Activated CD8-positive, alpha-beta memory T cell treated with anti-CD3 and anti-CD28 coated beads, Interleukin-2, amount 10 ng/mL, durations not matched to agents 7 days and 5 days (primary cell): ENCODE data around the gene ODAD2. TPM values are rescaled to one million over a fixed set of nuclear protein-coding genes. Genes with fewer than 3 reads are reported as not detected.
A peak's percentile ranks its signal among the peaks of the same experiment; 100 is the strongest.

Experiments used
- ATAC-seq: fragments of 150-1000 bp; cut with Tn5 transposase; one replicate; pipeline ENCODE4 v1.10.0; 2021; ENCODE audit warnings: moderate library complexity
- CTCF ChIA-PET: fragments of 350-600 bp; sonication (Branson Sonifier 250); formaldehyde crosslinking; loops from one replicate; lab custom pipeline; 2021; ENCODE audit warnings: antibody characterized with exemption; lab: Charles Lee
- DNase-seq: peaks from one replicate; pipeline ENCODE4 v3.0.0-alpha.2; 2020
- H3K27ac Mint-ChIP-seq: one replicate; pipeline ENCODE4 v1.8.0; 2021; ENCODE audit warnings: mild to moderate bottlenecking, mixed read lengths
- H3K27me3 Mint-ChIP-seq: one replicate; pipeline ENCODE4 v1.8.0; 2021; ENCODE audit warnings: mixed read lengths
- H3K36me3 Mint-ChIP-seq: one replicate; pipeline ENCODE4 v1.8.0; 2021; ENCODE audit warnings: mild to moderate bottlenecking, mixed read lengths
- H3K4me1 Mint-ChIP-seq: one replicate; pipeline ENCODE4 v1.8.0; 2021; ENCODE audit warnings: mixed read lengths
- H3K4me3 Mint-ChIP-seq: one replicate; pipeline ENCODE4 v1.8.0; 2021; ENCODE audit warnings: mild to moderate bottlenecking, moderate library complexity, mixed read lengths
- H3K9me3 Mint-ChIP-seq: one replicate; pipeline ENCODE4 v1.8.0; 2022; ENCODE audit warnings: low read depth, mixed read lengths
- total RNA-seq, 2 experiments: library from RNA; stranded (reverse); gene quantifications; one replicate each; pipeline ENCODE4 v1.2.3, GENCODE V29; 2021

The ODAD2 gene
- not detected for total RNA-seq

GRCh38 chr10:27998954-27999275, at the start of gene ODAD2:
Gene ODAD2 (minus strand): TSS chr10:27999079. CDS start chr10:27995142, 3,937 bp downstream.
- no peak for DNase-seq
- H3K27me3 Mint-ChIP-seq, result peaks cover 53% of the 10 kb centered on the region
- H3K4me3 Mint-ChIP-seq, result peak within 1 kb of the TSS; percentile 67

DNA sequence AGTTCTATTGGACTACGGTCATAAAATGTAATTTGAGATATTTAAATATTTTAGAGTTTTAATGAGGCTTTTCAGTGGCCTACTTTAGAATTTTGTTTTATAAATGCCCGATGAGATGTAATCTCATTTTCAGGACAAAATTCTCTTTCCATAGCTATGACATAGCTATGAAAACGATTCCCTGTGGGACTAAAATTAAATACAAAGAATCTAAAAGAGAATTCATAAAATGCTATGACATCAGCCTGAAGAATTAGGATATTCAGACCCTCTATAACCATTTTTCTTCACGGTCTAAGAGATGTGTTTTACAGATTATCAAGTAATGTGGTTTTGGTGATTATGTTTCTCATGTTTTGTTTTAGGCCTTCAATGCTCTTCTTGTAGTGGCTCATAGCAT, 48.2 kb upstream of the ODAD2 start:
- H3K27ac Mint-ChIP-seq, result no peak overlapping the region
- no peaks in the 10 kb centered on the region for H3K27me3 Mint-ChIP-seq
- H3K4me1 Mint-ChIP-seq, result no peaks in the 10 kb centered on the region
- H3K4me3 Mint-ChIP-seq, result no peak overlapping the region
- no peak for DNase-seq
- no peak for ATAC-seq
- H3K36me3 Mint-ChIP-seq, result peaks cover 1% of the 10 kb centered on the region
- no peaks in the 10 kb centered on the region for H3K9me3 Mint-ChIP-seq
- CTCF ChIA-PET, result no interaction called here

More at GRCh38 chr10:27998954-27999275, at the start of gene ODAD2:
- H3K27ac Mint-ChIP-seq, result no peak within 1 kb of the TSS
- no peak for ATAC-seq
- H3K36me3 Mint-ChIP-seq, result no peaks in the 10 kb centered on the region
- CTCF ChIA-PET, result no interaction called here
- H3K9me3 Mint-ChIP-seq, result no peaks in the 10 kb centered on the region
- peaks cover 14% of the 10 kb centered on the region for H3K4me1 Mint-ChIP-seq

DNA sequence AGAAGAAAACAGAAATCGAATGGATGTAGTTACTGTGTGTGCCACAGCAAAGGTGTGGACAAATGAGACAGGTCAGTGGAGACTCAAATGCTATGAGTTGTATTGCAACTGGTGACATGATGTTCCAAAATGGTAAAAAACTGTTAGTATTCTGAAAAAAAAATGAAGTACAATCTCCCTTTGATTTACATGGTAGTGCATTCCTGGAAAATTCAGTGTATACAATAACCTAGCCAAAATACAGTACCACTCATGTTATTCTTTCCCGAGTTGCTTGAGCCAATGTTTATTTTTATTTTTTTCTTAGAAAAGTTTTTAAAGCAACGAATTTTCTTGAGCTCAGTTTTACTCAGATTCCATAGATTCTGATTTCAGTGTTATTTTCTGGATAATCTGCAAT, 47.7 kb upstream of the ODAD2 start:
- CTCF ChIA-PET, result no interaction called here
- Mint-ChIP-seq H3K27ac (no peak overlapping the region), H3K4me3 (no peak overlapping the region), H3K36me3 (peaks cover 1% of the 10 kb centered on the region), H3K9me3 (no peaks in the 10 kb centered on the region), H3K4me1 (no peaks in the 10 kb centered on the region), H3K27me3 (no peaks in the 10 kb centered on the region)
- ATAC-seq (no peak), DNase-seq (no peak)

- Mint-ChIP-seq H3K27me3 (no peaks in the 10 kb centered on the region), H3K4me3 (no peak overlapping the region), H3K27ac (no peak overlapping the region), H3K4me1 (no peaks in the 10 kb centered on the region), H3K36me3 (no peaks in the 10 kb centered on the region), H3K9me3 (no peaks in the 10 kb centered on the region)
- DNase-seq (no peak), ATAC-seq (no peak)
- CTCF ChIA-PET, result no interaction called here
Observed at GRCh38 chr10:28043941-28044340, 45.1 kb upstream of the ODAD2 start.

DNA sequence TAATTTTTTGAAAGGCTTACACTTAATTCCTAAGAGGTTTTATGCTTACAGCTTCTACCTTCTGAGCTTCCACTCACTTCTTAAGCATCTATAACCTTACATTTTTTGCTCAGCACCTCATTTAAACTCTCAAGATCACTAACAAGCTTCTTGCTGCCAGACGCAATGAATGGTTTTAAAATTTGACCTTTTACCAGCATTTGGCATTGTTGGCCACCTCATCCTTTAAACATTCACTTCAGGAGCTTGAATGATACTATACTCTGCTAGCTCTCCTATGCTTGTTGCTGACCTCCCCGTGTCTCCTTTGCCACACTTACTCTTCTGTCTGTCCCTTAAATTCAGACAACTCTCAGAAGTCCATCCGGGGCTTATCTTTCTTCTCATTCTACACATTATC, 37.7 kb upstream of the ODAD2 start:
- Mint-ChIP-seq H3K4me1 (no peaks in the 10 kb centered on the region), H3K9me3 (no peaks in the 10 kb centered on the region), H3K36me3 (no peaks in the 10 kb centered on the region), H3K27me3 (peaks cover 7% of the 10 kb centered on the region), H3K27ac (no peak overlapping the region), H3K4me3 (no peak overlapping the region)
- CTCF ChIA-PET, result no interaction called here
- no peak for DNase-seq
- ATAC-seq, result no peak

DNA sequence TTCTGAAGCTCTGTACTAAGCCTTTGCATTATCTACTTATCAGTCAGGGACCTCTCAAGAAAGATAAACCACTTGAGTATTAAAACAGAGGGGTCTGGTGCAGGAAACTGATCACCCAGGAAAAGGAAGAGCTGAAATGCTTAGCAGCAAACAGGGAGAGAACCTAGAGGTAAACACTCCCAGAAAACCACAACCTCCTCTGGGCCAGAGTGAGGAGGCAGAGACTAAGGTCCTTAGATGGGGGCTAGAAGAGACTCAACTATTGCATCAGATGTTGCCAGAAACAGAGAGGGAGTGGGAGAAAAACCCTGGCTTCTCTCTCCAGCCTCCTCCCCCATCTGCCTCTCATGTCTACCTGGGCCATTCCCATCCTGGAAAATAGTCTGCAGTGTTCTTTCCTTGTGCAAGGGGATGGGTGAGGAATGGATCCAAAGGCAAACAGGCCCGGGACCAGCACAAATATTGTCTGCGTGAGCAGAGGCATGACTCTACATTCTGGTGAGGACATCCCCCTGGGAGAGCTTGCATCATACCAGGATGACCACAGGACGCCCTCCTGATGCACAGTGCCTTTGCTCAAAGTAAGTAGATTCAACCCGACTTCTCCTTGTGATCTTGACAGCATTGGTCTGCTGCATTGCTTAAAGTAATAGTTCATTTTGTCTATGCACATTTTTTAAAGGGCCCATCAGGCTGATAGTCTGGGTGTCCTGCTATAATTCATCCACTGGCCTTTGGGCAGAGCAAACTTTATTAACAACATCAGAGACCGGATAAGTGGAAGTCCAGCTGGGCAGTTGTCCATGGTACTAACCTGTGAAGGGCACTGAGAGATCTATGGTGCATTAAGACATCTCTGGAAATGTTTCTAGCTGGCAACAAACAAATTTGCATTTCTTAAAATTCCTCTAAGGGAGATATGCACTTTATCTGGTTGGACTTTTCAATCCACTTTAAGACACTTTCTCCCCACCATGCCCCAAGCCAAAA, 22.4 kb upstream of the ODAD2 start:
- H3K9me3 Mint-ChIP-seq, result no peaks in the 10 kb centered on the region
- no peaks in the 10 kb centered on the region for H3K36me3 Mint-ChIP-seq
- no peak for DNase-seq
- no peak overlapping the region for H3K4me3 Mint-ChIP-seq
- no peak for ATAC-seq
- H3K4me1 Mint-ChIP-seq, result no peaks in the 10 kb centered on the region
- CTCF ChIA-PET, result no interaction called here
- no peak overlapping the region for H3K27ac Mint-ChIP-seq
- peaks cover 7% of the 10 kb centered on the region for H3K27me3 Mint-ChIP-seq

GRCh38 chr10:28020080-28020860, 21.4 kb upstream of the ODAD2 start:
- DNase-seq (no peak), ATAC-seq (no peak)
- no peaks in the 10 kb centered on the region for H3K4me1 Mint-ChIP-seq
- H3K36me3 Mint-ChIP-seq, result no peaks in the 10 kb centered on the region
- no peaks in the 10 kb centered on the region for H3K9me3 Mint-ChIP-seq
- H3K27ac Mint-ChIP-seq, result no peak overlapping the region
- peaks cover 4% of the 10 kb centered on the region for H3K27me3 Mint-ChIP-seq
- H3K4me3 Mint-ChIP-seq, result no peak overlapping the region
- CTCF ChIA-PET, result no interaction called here

DNA sequence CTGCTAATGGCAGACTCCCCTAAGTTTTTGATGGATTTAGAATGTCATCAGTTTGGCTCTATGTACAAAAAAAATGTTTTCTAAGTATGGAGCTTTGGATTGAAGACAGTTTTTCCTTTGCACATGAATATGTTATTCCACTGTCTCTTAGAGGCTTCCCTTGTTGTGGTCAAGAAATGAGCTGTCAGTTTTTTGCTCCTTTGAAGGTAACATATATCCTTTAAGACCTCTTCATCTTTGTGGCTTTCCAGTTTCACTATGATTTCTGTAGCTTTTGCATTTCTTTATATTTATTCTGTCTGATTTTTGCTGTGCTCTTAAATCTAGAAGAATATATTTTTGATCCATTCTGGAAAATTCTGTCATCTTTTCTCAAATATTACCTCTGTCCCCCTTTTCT, 15.8 kb upstream of the ODAD2 start:
- H3K36me3 Mint-ChIP-seq, result no peaks in the 10 kb centered on the region
- CTCF ChIA-PET, result interaction anchor here (1.3 kb wide), 1 partner anchor 9 kb away, joined by 4 read pairs; no protein-coding TSS in a partner anchor
- DNase-seq (no peak), ATAC-seq (no peak)
- no peak overlapping the region for H3K27ac Mint-ChIP-seq
- no peaks in the 10 kb centered on the region for H3K9me3 Mint-ChIP-seq
- peaks cover 33% of the 10 kb centered on the region for H3K27me3 Mint-ChIP-seq
- peaks cover 4% of the 10 kb centered on the region for H3K4me1 Mint-ChIP-seq
- H3K4me3 Mint-ChIP-seq, result no peak overlapping the region

DNA sequence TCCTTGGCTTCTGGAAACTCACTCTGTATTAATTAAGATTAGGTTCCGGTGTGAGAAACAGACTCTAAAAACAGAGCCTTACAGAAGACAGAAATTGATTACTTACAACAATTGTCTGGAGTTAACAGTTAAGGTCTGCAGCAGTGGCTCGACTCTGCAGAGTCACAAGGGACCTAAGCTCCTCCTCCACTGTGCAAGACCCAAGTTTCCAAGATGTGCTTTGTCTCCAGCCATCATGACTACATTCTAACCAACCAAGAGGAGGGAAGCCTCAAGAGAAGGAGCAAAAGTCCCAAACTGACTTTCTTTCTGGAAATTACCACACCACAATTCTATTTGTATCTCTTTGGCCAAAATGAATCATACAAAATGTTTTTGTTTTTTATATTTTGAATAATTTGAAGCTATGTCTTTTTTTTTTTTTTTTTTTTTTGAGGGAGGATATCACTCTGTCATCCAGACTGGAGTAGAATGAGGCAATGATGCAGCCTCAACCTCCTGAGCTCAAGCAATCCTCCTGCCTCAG, 14.2 kb upstream of the ODAD2 start:
- H3K27ac Mint-ChIP-seq, result no peak overlapping the region
- no peaks in the 10 kb centered on the region for H3K36me3 Mint-ChIP-seq
- H3K27me3 Mint-ChIP-seq, result peaks cover 42% of the 10 kb centered on the region
- H3K4me1 Mint-ChIP-seq, result peaks cover 4% of the 10 kb centered on the region
- ATAC-seq (no peak), DNase-seq (no peak)
- CTCF ChIA-PET, result no interaction called here
- H3K9me3 Mint-ChIP-seq, result no peaks in the 10 kb centered on the region
- H3K4me3 Mint-ChIP-seq, result no peak overlapping the region

DNA sequence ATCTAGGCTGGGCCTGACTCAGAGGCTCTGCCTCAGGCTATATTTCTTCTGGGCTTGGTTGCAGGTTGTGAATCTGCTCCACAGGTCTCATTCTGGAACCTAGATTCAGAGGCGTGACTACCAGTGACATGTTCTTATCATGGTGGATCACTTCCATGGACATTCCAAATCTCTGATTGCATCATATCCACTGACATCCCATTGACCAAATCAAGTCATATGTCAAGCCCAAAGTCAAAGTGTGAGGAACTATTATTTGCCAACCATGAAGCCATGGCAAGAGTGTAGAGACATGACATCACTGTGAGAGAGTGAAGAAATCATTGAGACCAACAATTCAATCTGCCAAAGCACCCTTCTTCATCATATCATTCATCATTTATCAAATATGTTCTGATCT, 11.9 kb upstream of the ODAD2 start:
- CTCF ChIA-PET, result no interaction called here
- DNase-seq (no peak), ATAC-seq (no peak)
- H3K9me3 Mint-ChIP-seq, result no peaks in the 10 kb centered on the region
- H3K27ac Mint-ChIP-seq, result no peak overlapping the region
- no peaks in the 10 kb centered on the region for H3K36me3 Mint-ChIP-seq
- peaks cover 4% of the 10 kb centered on the region for H3K4me1 Mint-ChIP-seq
- no peak overlapping the region for H3K4me3 Mint-ChIP-seq
- H3K27me3 Mint-ChIP-seq, result peaks cover 46% of the 10 kb centered on the region

DNA sequence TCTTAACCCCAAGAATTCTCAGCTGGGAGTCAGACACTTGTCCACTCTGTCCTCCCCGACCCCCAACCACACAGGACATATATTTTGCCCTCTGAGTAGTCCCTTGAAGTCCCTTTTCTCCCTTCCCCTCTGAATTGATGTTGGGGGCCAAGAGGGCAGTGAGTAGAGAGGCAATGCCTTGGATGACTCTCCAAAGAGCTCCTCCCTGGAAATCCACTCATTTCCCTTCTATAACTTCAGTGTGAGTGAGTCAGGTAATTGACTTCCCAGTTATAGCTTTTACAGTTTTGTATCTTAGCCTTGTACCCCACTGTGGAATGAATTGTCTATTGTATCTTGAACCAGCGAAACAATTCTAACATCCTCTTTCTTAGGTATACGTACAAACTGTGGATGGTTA, 9.2 kb upstream of the ODAD2 start:
- no peak overlapping the region for H3K4me3 Mint-ChIP-seq
- H3K4me1 Mint-ChIP-seq, result no peaks in the 10 kb centered on the region
- CTCF ChIA-PET, result no interaction called here
- no peak overlapping the region for H3K27ac Mint-ChIP-seq
- ATAC-seq, result no peak
- H3K27me3 Mint-ChIP-seq, result peaks cover 41% of the 10 kb centered on the region
- H3K36me3 Mint-ChIP-seq, result no peaks in the 10 kb centered on the region
- no peak for DNase-seq
- H3K9me3 Mint-ChIP-seq, result no peaks in the 10 kb centered on the region

DNA sequence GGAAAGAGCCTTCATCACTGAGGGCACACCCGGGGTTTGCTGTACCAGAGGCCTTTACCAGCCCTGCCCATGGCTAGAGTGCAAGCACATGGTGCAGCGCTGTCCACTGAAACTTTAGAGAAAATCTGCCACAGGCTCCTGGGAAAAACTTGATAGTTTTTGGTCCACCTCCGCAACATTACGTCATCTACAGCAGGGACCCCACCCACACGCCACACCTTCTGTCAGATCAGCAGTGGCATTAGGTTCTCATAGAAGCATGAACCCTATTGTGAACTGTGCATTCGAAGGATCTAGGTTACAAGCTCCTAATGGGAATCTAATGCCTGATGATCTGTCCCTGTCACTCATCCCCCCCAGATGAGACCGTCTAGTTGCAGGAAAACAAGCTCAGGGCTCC, 2.5 kb upstream of the ODAD2 start:
- Mint-ChIP-seq H3K36me3 (no peaks in the 10 kb centered on the region), H3K27ac (no peak overlapping the region), H3K4me1 (peaks cover 14% of the 10 kb centered on the region), H3K27me3 (peaks cover 41% of the 10 kb centered on the region), H3K9me3 (no peaks in the 10 kb centered on the region), H3K4me3 (no peak overlapping the region)
- CTCF ChIA-PET, result no interaction called here
- no peak for DNase-seq
- no peak for ATAC-seq

- Mint-ChIP-seq H3K27ac (no peak overlapping the region), H3K27me3 (peaks cover 55% of the 10 kb centered on the region), H3K4me3 (peak overlapping the region; percentile 67), H3K4me1 (peaks cover 14% of the 10 kb centered on the region), H3K9me3 (no peaks in the 10 kb centered on the region), H3K36me3 (no peaks in the 10 kb centered on the region)
- no peak for DNase-seq
- ATAC-seq, result peak; percentile 78
- CTCF ChIA-PET, result no interaction called here
Observed at GRCh38 chr10:27998178-27998953, 513 bp downstream of the ODAD2 start.
